Stimulated activated CD4-positive, alpha-beta T cell treated with anti-CD3 and anti-CD28 coated beads, Interleukin-4, amount 100 ng/mL, for 24 hours (primary cell): ENCODE measurements around the gene GASK1A.
"Not testable (repeated sequence)": the region's sequence is repeated elsewhere in the genome, so short reads cannot be mapped to it uniquely, and the experiment has no call there.

Experiments used
- DNase-seq: peaks from one replicate; pipeline ENCODE4 v3.0.0-alpha.2; 2020

GASK1A gene

GRCh38 chr3:43032646-43033628 lies 53.8 kb downstream of the GASK1A start:
- no peak for DNase-seq

DNA sequence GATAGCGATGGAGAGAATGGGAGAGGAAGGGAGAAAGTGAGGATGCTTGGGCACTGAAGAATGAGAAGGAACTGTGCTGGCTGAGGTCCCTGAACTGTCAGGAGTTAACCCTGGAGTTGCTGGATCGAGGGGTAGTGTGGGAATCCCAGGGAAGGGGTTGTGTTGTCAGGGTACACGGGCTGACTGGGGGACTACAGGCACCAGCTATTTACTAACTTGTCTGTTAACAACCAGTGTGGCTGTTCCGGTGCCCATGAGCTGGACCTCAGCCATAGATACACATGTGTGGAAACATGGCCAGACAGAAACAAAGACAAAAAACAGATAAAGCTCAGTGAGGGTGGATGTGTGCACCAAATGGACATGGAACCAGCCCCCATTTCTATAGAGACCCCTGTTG lies 55.1 kb downstream of the GASK1A start:
- DNase-seq = no peak

DNA sequence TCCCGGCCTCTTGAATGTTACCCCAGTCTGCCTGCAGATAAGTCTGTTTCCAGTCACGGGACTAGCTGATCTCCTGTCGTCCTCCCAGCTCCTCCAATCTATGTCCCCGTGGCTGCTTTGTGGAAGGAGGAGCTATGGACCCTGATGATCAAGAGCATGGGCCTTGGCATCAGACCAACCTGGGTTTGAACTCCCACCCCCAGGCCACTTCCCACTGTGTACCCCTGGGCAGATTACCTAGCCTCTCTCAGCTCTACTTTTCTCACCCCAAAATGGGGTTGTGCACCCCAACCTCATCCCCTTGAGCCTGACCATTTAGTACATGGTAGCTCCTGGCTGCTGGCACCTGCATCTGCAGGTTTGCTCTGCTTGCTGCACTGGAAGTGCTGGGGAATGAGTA lies 55.8 kb downstream of the GASK1A start:
- DNase-seq = no peak

DNA sequence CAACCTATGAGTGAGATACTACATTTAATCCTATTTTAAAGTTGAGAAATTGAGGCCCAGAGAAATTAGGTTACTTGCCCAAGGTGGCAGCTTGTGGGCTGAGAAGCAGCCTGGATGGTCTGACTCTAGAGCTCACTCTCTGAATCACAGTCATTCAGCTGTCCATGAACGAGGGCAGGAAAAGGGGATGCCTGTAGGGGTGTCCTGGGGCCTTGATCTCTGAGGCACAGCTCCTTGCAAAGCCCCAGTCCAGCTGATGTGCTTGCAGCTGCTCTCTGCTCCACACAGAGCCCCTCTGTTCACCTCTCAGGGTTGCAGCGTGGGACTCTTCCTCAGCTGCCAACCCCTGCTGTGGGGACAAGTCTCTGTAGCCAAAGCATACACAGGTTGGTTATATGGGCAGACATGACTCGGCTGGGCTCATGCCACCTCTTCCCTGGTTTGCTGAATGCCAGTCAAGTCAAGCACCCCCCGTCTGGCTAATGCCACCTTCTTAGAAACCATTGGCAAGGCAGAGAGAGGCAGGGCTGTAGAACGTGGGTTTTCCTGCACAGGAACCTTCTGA lies 56.8 kb downstream of the GASK1A start:
- no peak for DNase-seq

DNA sequence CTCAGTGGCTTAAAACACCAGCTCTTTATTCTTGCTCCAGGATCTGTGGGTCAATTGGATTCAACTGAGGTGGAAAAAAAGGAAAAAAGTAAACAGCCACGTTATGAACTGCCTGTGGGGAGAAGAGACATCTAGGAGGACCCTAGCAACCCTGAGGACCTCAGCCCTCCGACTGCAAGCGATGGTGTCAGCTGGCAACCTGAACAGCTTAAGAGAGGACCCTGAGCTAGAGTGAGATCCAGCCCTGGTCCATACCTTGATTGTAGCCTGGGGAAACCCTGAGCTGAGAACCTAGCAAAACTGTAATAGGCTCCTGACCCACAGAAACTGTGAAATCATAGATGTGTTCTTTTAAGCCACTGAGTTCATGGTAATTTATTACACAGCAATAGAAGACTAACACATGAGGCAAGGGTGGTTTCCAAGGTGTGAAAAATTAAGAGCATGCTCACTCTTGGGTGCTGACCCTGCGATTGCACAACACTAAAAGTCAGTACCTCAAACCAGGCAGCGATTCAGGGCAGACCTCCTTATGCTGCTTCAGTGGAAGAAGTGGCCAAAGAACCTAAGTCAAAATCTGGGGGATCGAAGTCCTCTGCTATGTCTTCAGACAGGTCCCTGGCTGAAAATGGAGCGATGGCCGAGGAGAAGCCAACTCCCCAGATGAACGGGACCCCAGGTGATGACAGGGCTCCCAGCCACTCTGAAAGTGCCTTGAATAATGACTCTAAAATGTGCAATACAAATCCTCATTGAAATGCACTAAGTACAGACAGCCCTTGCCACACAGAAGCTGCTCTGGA lies 57.7 kb downstream of the GASK1A start:
- no peak for DNase-seq

DNA sequence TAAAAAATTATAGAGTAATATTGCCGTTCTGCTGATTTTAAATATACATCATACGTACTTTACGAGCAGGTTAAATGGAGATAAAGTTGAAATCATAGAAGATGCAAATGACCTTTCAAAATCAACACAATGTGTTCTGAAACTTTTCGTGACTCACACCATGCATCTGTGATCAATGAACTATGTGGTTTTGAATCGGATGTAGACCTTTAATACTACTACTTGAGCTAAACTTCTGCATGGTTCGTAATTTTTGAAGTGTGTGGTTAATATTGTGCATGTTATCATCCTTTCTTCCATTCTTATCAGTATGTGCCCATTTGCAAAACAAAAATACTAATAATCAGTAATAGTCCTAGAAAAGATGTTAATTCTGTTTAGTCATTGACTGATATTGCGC lies 58.9 kb downstream of the GASK1A start:
- no peak for DNase-seq

DNA sequence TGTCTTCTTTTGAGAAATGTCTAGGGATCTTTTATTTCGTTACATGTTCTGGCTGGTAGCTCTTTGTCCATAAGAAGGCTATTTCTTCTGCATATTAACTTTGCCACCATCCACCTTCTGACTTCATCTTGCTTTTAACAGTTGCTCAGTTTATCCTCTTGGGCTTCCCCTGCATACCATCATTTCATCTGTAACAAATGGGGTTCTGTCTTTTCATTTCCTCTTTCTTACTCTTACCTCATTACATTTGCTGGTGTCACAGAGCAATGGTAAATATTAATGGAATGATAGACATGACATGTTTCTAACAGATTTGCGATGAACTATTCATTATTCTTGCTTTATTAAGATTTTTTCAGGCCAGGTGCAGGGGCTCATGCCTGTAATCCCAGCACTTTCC lies 62.4 kb downstream of the GASK1A start:
- DNase-seq = no peak

DNA sequence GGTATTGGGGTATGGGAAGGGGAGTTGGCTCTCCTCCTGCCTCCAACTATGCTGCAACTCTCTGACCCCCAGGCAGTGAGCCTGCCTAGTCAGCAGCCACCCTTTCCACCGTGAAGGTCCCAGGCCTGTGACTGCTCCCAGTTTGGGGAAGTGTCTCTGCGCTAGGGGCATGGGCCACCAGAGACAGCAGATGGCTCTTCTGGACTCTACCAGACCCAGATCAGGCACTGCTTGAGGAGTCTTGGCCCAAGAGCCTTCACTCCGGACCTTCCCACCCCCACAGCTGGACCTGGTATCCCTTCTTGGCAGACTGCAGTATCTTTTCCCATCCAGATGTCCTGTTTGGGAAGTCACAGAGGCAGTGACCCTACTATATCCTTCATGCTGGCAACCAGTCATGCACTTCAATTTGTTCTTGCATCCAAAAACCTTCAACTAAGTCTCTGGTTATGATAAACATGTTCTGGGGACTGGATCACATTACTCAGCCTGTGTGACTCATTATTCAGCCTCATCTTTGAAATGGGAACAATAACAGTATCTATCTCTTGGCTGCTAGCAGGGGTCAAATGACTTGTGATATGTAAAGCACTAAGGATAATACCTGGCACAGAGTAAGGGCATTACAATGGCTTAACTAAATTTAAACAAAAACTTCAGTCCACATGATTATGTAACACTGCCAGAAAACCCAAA lies 64.1 kb downstream of the GASK1A start:
- DNase-seq = no peak

DNA sequence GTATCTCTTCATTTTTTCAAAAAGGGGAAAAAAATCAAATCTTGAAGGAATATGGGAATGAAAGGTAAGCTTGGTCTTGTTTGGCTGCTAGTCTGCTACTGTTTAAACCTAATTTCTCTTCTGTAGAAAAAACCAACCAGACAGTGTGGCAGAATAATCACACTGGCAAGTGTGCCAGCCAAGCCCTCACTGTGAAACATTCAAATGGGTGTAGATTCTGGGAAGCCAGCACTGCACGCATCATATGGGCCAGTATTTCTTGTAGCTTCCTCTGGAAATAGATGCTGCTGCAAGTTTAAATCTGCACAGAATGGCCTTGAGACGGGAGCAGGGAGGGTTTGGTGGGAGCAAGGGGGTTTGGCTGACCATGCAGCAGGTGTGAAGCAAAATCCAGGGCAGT lies 64.7 kb downstream of the GASK1A start:
- DNase-seq = no peak

- DNase-seq = not testable (repeated sequence)
These were observed 66.0 kb downstream of the GASK1A start for GRCh38 chr3:43045079-43045478.

- DNase-seq = no peak
These were observed 67.5 kb downstream of the GASK1A start for GRCh38 chr3:43046583-43046982.

GRCh38 chr3:43048470-43048869 lies 69.4 kb downstream of the GASK1A start:
- DNase-seq = no peak

DNA sequence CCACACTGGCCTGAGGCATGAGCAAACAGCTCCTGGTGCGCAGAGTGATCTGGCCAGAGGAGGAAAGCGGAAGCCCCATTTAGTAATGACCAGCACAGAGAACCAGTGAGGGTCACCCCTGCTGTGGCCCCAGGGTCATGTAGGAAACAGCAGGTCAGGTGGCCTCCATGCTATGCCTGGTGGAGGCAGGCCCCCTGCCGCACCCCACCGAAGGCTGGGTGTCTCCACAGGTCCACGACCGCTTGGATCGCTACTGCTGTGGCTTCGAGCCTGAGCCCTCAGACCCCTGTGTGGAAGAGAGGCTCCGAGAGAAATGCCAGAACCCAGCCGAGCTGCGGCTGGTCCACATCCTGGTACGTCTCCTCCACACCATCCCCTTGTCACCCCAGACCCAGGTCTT lies 74.2 kb downstream of the GASK1A start:
- DNase-seq = no peak

- no peak for DNase-seq
These were observed 75.6 kb downstream of the GASK1A start for GRCh38 chr3:43054754-43055153.

DNA sequence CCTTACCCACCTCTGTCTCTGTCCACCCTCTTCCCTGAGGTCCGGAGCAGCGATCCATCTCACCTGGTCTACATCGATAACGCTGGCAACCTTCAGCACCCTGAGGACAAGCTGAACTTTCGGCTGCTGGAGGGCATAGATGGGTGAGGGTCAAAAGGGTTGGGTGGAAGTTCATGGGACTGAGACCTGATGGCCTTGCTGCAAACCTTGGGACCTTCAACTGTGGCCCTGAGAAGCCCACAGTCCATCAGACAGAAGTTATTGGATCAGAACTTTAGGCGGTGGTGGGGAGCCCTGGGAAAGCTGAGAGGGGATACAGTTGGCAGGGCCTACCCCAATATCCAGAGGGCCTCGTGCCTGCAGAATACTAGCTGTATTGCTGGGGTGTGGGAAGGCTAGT lies 76.3 kb downstream of the GASK1A start:
- no peak for DNase-seq

DNA sequence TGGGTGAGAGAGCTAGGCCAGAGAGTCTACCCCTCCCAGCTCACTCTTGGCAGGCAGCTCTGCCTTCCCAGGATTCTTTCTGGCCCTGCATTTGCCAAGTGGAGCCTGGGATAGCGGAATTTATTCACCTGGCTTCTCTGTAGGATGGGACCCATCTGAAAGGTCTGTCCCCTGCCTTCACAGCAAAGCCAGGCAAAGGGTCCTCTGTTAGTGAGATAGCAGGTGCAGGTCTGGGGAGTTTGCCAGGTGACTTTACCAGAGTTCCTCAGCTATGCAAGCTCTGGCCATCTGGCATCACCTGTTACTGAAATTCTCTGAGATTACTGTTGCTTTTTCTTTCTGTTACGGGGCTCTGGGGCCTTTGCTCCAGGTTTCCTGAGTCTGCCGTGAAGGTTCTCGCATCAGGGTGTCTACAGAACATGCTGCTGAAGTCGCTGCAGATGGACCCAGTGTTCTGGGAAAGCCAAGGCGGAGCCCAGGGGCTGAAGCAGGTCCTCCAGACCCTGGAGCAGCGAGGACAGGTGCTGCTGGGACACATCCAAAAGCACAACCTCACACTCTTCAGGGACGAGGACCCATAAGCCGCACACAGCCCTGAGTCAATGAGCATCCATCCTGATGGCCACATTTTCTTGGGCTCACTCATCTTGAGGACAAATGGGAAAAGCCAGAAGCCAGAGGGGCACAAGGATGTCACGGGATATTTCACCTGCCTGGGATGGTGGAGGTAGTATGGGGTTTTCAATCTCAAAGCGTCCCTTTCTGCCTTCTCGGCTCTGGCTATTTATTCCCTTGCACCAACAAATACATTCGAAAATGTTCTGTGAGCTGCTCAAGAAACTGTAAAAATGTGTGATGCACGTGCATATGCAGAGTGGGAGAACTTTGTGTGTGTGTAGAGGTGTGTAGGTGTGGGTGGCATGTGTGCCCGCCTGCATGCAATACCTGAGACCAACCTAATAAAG lies 77.0 kb downstream of the GASK1A start:
- no peak for DNase-seq

DNA sequence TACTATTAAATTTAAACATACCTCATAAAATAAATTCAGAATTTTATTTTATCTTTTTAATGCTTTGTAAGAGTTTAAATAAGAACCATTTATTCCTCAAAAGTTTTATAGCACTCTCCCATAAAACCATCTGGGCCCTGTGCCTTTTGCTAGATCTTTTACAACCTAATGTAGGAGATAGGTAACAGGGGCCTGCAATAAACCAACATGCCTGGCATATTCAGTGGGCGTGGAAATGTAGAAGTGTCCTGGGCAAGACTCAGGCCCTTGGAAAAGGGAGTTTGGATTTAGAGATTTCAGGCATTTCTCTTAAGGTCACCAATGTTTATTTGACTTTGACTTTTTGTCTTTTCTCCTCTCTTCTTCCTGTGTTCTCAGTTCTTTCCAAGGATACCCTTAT lies 80.3 kb downstream of the GASK1A start:
- DNase-seq = no peak

GRCh38 chr3:43061101-43061895 lies 82.2 kb downstream of the GASK1A start:
- no peak for DNase-seq

GRCh38 chr3:43062040-43062563 lies 83.0 kb downstream of the GASK1A start:
- no peak for DNase-seq

DNA sequence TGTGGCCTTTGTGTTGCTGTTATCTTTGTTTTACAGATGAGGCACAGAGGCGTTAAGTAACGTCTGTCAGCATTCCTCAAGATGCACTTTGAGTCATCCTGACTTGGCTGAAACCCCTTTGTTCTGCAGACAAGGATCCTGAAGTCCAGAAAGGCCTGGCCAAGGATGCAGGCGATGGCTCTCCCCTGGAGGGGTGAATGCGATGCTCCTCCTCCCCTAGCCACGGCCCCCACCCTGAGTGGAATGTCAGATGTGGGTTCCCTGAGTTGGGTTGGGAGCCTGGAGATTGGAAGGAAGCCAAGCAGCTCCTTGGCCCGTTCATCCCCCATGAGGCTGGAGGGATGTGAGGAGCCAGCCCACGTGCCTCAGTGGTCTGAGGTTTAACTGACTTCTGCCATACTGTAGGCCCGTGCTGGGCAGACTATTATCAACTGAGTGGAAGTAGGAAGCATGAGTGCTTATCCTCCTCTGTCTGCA lies 83.5 kb downstream of the GASK1A start:
- DNase-seq = no peak

DNA sequence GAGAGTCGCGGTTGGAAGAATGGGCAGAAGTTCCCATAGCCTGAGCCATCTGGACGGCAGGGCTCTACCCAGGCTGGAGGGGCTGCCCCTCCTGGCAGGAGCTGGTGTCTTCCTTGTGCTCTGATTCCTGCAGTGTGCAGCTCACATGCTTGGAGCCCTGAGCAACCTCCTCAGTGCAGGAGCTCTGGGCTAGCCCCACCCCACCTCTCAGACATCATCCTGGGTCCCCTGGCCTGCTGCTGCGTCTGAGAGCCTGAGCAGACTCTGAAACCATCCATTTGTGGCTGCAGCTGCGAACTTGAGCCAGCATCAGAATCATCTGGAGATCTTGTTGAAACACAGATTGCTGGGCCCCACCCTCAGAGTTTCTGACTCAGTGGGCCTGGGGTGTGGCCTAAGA lies 84.0 kb downstream of the GASK1A start:
- DNase-seq = no peak
